HG02938 (cell line): ENCODE results near the gene CPED1.
"Not testable (repeated sequence)": the region's sequence is repeated elsewhere in the genome, so short reads cannot be mapped to it uniquely, and the experiment has no call there.

Experiments
- ATAC-seq: cut with Tn5 transposase; IDR thresholded peaks from one replicate; pipeline ENCODE4 v1.9.1; 2021; ENCODE audit warnings: mild to moderate bottlenecking, moderate library complexity; ENCODE audit not compliant: unreplicated experiment

Gene CPED1

DNA sequence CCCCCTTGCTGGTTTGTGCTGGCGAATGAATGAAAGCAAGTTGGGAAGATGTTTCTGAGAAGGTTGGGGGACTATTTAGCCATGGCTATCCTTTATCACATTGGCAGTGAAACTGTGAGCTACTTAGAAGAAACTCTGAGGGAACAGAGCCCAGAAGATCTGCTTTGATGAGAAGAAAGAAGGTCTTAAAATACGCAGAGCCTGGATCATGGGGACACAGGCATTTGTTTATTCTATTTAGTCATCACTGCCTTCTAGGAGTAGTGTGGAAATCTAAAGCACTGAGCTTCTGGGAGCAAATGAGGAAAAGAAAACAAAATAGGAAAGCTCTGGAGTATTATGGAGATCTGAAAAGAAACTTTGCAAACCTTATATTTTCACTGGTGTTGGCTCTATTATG, 28.5 kb downstream of the CPED1 start:
- no peak for ATAC-seq

DNA sequence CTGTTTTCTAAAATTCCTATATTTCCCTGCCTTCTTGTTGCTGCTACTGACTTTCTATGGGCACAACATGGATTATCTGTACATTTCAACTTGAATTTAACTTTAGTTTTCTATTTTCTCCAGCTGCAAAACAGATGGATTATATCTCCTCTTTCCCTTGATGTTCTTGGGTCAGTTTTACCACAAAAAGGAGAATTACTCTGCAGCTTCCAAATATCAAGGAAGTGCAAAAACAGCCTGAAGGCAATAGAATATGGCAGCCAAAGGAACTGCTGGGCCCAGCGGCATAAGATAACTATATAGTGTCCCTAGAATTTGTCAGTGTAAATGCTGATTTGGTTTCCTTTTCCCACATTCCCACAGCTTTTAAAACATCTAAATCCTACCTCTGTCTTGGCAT, 29.1 kb downstream of the CPED1 start:
- ATAC-seq = no peak

- ATAC-seq = no peak
Observed at GRCh38 chr7:121019018-121019417, 30.5 kb downstream of the CPED1 start.

- ATAC-seq = no peak
Observed at GRCh38 chr7:121020249-121020988, 31.9 kb downstream of the CPED1 start.

- ATAC-seq = no peak
Observed at GRCh38 chr7:121020989-121021969, 32.8 kb downstream of the CPED1 start.

- no peak for ATAC-seq
Observed at GRCh38 chr7:121023194-121023593, 34.7 kb downstream of the CPED1 start.

- no peak for ATAC-seq
Observed at GRCh38 chr7:121023683-121024511, 35.4 kb downstream of the CPED1 start.

- ATAC-seq = no peak
Observed at GRCh38 chr7:121024611-121025010, 36.1 kb downstream of the CPED1 start.

DNA sequence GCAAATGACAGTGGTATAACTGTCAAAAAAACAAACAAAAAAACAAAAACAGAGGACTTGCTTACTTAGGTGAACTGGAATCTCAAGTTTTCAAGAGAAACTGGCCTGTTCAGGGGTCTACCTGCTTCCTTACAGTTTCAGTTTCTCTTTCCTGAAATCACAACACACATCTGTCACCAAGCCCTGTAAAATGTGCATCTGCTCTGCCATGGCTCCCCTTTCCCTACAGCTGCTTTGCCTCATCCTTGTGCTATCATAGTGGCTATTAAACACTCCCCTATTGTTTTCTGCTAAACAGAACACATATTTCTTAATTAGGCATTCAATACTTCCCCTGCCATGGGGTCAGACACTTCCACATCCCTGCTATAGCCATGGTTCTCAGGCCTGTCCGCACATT, 37.6 kb downstream of the CPED1 start:
- no peak for ATAC-seq

DNA sequence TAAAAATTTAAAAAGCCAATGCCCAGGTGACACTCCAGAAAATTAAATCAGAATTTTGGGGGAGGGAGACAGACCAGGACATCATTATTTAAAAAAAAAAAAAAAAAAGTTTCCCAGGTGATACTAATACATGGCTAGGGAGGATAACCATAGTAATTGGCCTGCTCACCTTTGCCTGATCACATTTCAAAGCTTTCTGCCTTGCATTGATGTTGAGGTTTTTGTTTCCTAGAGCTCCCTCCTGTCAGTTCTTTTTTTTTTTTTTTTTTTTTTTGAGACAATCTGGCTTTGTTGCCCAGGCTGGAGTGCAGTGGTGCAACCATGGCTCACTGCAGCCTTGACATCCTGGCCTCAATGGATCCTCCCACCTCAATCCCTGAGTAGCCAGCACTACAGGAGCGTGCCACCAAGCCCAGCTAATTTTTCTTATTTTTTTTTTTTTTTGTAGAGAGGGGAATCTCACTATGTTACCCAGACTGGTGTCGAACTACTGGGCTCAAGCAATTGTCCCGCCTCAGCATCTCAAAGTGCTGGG, 38.1 kb downstream of the CPED1 start:
- no peak for ATAC-seq

DNA sequence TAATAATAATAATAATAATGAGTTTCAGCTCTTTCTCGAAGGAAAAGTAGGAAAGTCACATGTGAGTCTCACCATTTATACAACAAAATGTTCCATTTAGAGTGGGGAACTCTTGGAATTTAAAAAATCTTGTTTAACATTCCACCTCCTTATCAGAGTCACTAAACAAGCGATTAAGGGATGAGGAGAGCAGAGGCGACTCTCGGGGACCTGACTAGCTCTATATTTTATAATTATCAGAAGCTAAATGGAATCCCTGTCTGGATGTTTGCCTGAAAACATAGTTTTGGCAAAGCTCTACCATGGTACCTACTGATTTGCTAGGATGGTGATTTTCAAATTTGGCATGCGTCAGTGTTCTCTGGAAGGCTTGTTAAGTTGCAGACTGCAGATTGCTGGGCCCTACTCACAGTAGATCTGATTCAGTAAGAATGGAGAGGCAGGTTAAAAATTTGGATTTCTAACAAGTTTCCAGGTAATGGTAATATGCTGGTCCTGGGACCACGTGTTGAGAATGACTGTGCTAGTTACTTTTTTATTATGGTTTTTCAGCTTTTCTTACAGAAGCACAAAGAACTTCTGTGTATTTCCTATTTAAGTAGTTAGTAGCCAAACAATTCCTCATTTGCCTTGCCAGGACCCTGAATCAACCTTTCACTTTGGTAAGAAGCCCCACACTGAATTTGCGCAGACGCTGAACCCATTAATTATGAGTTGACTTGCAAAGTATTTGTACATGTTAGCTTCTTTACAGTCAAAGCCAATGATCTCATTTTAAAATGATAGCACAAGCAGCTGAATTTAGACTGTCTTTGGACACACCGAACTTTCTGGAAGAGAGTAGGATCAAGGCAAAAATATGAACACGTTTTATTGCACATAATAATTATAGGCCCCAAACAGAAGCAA, 39.5 kb downstream of the CPED1 start:
- no peak for ATAC-seq

GRCh38 chr7:121029302-121029701, 40.8 kb downstream of the CPED1 start:
- no peak for ATAC-seq

GRCh38 chr7:121030308-121030707, 41.8 kb downstream of the CPED1 start:
- ATAC-seq = no peak

GRCh38 chr7:121032645-121033460, 44.3 kb downstream of the CPED1 start:
- ATAC-seq = no peak

- ATAC-seq = no peak
Observed at GRCh38 chr7:121034929-121035328, 46.4 kb downstream of the CPED1 start.

- ATAC-seq = not testable (repeated sequence)
Observed at GRCh38 chr7:121036776-121037175, 48.3 kb downstream of the CPED1 start.

- not testable (repeated sequence) for ATAC-seq
Observed at GRCh38 chr7:121037329-121037728, 48.8 kb downstream of the CPED1 start.

DNA sequence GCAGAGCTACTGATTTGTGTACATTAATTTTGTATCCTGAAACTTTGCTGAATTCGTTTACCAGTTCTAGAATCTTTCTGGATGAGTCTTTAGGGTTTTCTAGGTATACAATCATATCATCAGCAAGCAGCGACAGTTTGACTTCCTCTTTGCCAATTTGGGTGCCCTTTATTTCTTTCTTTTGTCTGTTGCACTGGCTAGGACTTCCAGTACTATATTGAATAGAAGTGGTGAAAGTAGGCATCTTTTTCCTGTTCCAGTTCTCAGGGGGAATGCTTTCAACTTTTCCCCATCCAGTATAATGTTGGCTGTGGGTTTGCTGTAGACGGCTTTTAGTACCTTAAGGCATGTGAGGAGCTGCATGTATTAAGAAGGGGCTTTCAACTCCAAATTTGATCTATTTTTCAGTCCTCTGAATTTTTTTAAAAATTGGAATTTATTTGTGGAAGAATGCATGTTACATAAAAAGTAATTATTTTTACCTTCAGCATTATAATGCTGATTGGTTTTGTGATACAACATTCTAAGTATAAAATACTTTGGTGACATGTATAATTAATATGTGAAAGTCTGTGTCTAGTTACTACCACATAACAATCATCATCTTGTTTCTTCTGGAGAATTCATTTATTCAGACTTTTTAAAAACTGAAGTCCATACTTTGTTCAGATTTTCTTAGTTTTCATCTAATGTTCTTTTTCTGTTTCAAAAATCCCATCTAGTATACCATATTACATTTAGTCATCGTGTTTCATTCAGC, 49.6 kb downstream of the CPED1 start:
- ATAC-seq = no peak
